NK-92 treated with Interleukin-12 subunit alpha and Interleukin-12 subunit beta, amount 100 ng/mL, for 24 hours (cell line): Measurements from ENCODE around the gene UBASH3B.
"Not testable (repeated sequence)": the region's sequence is repeated elsewhere in the genome, so short reads cannot be mapped to it uniquely, and the experiment has no call there.

Experiments used
- DNase-seq: peaks from one replicate; lab custom pipeline; 2025; lab: John Stamatoyannopoulos, UW

UBASH3B gene

DNA sequence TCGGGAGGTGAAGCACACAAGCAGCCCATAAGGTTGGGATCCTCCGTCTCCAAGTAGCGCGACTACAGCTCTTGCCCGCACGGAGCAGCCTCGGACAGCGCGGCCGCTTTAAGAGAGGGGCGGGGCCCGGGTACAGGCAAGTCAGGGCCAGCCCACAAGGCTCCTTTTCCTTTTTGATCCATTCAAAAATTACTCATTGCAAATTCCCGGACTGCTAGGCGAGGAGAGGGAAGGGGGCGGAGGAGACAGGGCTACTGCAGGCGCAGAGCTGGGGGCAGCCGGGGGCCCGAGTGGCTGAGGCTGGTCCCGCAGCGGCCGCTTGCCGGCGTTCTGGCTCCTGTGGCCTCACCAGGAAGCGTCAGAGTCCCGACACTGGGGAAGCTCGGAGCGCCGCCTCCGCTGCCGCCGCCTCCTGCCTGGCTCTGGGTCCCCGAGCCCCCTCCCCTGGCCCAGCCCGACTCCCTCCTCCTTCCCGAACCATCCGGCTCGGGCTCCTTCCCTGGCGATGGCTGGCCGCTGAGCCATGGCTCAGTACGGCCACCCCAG, at the start of gene UBASH3B:
UBASH3B (plus strand) TSS at position 196 of the 546 bp plus-strand sequence; CDS start at position 524, 328 bp downstream.
- no peak for DNase-seq

GRCh38 chr11:122607162-122607561, 48.4 kb upstream of the UBASH3B start:
- DNase-seq: not testable (repeated sequence)

GRCh38 chr11:122612123-122612824, 43.2 kb upstream of the UBASH3B start:
- DNase-seq: no peak

DNA sequence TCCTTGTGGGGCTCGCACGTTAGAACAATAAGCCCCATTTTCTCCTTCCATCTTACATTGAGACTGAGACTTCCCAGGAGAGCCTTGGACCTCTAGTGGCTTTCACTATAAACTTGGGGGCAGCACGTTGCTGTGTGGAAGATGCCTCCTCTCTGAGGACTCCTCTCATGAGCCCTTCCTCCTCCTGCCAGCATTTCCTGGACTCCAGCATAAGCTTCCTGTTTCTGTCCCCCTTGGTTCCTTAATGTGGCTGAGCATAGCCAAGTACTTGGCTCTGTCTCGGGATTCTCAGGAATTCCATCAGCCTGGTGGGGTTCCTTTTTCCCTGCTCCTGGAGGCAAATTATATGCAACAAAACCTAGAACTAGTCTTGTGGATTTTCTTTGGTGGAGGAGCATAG, 38.8 kb upstream of the UBASH3B start:
- no peak for DNase-seq

GRCh38 chr11:122617297-122617696, 38.2 kb upstream of the UBASH3B start:
- no peak for DNase-seq

GRCh38 chr11:122617926-122618325, 37.6 kb upstream of the UBASH3B start:
- DNase-seq: no peak

DNA sequence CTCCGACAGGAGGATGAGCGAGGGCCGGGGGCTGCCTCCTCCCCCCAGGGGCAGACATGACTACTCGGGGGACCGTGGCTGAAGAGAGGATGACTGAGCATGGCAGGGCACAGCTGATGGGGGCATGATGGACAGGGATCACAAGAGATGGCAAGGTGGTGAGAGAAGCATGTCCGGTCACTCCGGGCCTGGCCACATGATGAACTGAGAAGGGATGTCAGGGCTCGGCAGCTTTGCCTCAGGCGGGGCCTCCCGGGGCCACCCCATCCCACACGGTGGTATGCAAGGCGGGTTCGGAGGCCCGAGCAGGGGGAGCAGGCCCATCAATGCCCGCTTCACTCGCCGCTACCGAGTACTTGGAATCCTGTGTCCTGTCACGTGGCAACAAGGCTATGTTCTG, 36.6 kb upstream of the UBASH3B start:
- DNase-seq: no peak

DNA sequence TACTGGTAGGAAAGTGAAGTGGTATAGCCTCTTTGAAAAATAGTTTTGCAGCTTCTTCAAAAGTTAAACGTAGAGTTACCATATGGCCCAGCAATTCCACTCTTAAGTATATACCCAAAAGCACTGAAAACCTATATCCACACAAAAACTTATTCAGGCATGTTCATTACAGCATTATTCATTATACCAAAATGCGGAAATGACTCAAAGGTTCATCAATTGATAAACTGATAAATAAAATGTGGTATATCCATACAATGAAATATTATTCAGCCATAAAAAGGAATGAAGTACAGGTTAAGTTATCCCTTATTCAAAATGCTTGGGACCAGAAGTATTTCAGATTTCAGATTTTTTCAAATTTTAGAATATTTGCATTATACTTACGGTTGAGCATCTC, 35.8 kb upstream of the UBASH3B start:
- no peak for DNase-seq

DNA sequence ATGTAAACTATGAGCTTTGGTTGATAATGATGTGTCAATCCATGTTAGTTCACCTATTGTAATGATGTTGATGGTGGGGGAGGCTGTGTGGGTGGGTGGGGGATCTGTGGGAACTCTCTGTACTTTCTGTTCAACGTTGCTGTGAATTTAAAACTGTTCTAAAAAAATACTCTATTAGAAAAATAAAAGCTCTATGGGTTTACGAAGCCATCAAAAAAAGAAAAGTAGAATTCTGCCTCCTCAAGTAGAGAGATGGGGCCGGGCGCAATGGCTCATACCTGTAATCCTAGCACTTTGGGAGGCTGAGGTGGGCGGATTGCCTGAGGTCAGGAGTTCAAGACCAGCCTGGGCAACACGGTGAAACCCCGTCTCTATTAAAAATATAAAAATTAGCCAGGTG, 30.0 kb upstream of the UBASH3B start:
- not testable (repeated sequence) for DNase-seq

- no peak for DNase-seq
Observed at GRCh38 chr11:122625976-122626665, 29.4 kb upstream of the UBASH3B start.

DNA sequence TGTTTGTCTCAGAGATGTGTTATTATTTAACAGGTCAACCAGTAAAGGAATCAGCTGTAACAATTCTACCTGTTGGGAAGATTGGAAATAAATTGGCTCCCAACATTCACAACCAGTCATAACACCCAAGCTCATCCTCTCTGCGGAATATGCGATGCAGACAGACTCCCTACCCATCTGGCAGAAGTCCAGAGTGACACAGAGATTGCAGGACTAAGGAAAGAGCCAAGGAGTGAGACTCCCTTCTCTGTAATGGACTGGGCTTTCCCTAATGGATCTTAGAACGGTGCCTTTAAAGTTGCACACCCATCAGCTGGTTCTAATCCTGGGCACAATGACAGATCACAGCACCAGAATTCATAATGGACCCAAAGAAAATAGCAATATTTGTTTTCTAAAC, 27.8 kb upstream of the UBASH3B start:
- no peak for DNase-seq

DNA sequence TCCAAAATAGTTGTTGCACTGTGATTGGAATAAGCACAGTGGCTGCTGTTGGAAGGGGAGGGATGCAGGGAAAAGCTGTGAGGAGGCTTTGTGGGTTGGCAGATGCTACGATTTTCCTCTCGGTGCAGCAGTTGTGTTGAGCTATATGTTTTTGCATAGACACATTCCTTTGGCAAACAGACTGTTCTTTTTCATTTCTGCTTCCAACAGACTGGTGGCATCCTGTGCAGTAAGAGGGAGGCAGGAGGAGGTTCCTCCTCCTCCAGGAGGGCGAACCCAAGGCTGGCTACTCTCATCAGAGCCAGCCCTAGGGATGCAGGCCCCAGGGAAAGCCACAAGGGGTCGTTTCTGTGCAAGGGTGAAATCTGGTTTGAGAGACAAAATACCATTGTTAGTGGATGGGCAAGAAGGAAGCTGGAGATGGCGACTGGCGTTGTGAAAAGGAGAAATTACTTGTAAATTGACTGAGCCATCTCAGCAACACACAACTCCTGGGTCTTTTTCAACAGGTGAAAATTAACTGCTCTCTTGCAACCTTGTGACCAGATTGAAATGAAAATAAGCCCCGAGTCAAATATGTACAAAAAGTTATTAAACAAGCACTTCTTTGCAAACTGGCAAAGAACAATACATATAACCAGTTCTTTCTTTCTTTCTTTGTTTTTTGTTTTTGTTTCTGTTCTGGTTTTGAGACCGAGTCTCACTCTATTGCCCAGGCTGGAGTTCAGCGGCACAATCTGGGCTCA, 26.5 kb upstream of the UBASH3B start:
- DNase-seq: no peak

DNA sequence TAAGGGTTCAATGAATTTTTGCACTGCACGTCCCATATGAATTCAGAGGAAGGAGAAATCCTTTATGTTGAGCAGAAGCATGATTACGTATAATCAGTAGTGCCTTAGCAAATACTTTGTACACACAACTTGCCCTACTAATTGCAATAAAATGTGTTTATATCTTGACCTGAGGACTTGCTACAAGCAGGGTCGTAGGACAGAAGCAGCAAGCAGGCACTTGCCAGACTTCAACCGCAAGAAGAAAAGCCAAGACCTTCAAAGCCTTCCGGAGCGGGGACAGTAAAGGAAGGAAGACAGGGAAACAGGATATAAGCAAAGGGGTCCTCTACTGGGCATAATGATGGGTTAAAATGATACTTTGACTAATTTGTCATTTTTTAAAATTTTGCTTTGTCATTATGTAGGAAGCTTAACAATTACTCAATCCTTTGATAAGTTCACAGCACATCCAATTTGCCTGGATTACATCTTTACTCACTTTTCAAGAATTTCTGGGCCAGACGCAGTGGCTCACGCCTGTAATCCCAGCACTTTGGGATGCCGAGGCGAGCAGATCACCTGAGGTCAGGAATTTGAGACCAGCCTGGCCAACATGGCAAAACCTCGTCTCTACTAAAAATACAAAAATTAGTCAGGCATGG, 23.2 kb upstream of the UBASH3B start:
- no peak for DNase-seq

DNA sequence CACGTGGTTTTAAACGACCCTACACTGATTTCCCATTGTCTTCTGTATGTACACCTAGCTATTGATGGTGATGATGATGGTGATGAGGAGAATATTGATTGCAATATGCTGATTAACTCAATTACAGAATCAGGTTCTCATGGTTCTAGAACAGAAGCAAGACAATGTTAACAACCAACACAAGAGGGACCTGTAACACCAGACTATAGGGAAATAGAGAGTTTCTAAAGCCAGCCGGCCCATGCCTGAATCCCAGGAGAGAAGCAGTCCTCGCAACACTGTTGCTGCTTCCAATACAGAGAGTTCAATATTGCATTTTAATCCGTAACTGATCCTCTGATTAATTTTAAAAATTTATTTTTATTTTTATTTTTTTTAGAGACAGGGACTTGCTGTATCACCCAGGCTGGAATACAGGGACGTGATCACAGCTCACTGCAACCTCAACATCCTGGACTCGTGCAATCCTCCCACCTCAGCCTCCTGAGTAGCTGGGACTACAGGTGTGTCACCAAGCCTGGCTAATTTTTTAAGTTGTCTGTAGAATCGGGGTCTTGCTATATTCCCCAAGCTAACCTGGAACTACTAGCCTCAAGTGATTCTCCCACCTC, 22.2 kb upstream of the UBASH3B start:
- no peak for DNase-seq

- no peak for DNase-seq
Observed at GRCh38 chr11:122634501-122634900, 21.0 kb upstream of the UBASH3B start.

DNA sequence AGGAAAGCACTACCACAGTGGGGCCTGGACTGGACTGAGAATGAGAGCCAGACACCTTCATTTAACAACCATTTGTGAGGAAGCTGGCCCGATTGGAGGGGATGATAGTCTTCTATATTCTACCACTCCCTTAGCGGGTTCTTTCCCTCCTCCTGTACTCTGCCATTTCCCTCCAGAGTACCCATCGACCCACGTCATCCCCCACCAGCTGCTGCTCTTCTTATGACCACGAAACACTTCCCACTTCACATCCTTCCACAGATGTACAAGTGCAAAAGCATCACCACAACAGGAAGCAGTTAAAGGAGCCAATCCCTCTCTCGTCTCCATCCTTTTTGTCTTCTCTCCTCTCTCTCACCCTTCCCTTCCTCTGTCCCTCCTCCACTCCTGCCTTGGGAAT, 18.0 kb upstream of the UBASH3B start:
- no peak for DNase-seq

GRCh38 chr11:122642472-122642922, 13.0 kb upstream of the UBASH3B start:
- no peak for DNase-seq

GRCh38 chr11:122642971-122643370, 12.6 kb upstream of the UBASH3B start:
- no peak for DNase-seq

GRCh38 chr11:122645847-122646246, 9.7 kb upstream of the UBASH3B start:
- DNase-seq: no peak

GRCh38 chr11:122646549-122647340, 8.8 kb upstream of the UBASH3B start:
- no peak for DNase-seq
